Endometrial microvascular endothelial cells (primary cell): ENCODE measurements around the gene HLA-DMB. TPM values are rescaled to one million over a fixed set of nuclear protein-coding genes. Genes with fewer than 3 reads are reported as not detected.
"Not testable (repeated sequence)": the region's sequence is repeated elsewhere in the genome, so short reads cannot be mapped to it uniquely, and the experiment has no call there.

Experiments used
- in situ Hi-C: cut with HindIII; loops from 2 replicates; pipeline ENCODE4 v1.10.0; 2017; ENCODE audit warnings: low sequenced_read_pairs, low pct_unique_long_range_greater_than_20kb; ENCODE audit errors: inconsistent ontology term
- total RNA-seq: library from RNA; depleted of rRNA; stranded (reverse); fragments of >200 nt; gene quantifications from one replicate; pipeline ENCODE4 v1.2.3, GENCODE V29; 2015; ENCODE audit errors: inconsistent ontology term

HLA-DMB gene
- total RNA-seq, 1 donor from 2014 or later = 3.3 TPM

- in situ Hi-C loops = no loop called here
These were observed 14.4 kb upstream of the HLA-DMB start for GRCh38 chr6:32954986-32955802.

GRCh38 chr6:32954267-32954666 is 13.4 kb upstream of the HLA-DMB start:
- in situ Hi-C loops = no loop called here

GRCh38 chr6:32953775-32954174 is 12.9 kb upstream of the HLA-DMB start:
- in situ Hi-C loops = no loop called here

- in situ Hi-C loops = no loop called here
These were observed 12.2 kb upstream of the HLA-DMB start, which contains the start of gene HLA-DMA for GRCh38 chr6:32952817-32953739. HLA-DMA (minus strand) TSS chr6:32953097; CDS start chr6:32953036, 61 bp downstream.

- in situ Hi-C loops = no loop called here
These were observed 9.6 kb upstream of the HLA-DMB start for GRCh38 chr6:32950449-32950848.

- in situ Hi-C loops = no loop called here
These were observed 9.2 kb upstream of the HLA-DMB start for GRCh38 chr6:32950010-32950409.

GRCh38 chr6:32949113-32949512 is 8.3 kb upstream of the HLA-DMB start:
- in situ Hi-C loops = no loop called here

- in situ Hi-C loops = no loop called here
These were observed 7.0 kb upstream of the HLA-DMB start for GRCh38 chr6:32947552-32948465.

- in situ Hi-C loops = no loop called here
These were observed 6.1 kb upstream of the HLA-DMB start for GRCh38 chr6:32946893-32947292.

- in situ Hi-C loops = no loop called here
These were observed 5.1 kb upstream of the HLA-DMB start for GRCh38 chr6:32945953-32946352.

GRCh38 chr6:32945108-32945760 is 4.4 kb upstream of the HLA-DMB start:
- in situ Hi-C loops = no loop called here

GRCh38 chr6:32943864-32944649 is 3.2 kb upstream of the HLA-DMB start:
- in situ Hi-C loops = no loop called here

GRCh38 chr6:32942555-32943123 is 1.8 kb upstream of the HLA-DMB start:
- in situ Hi-C loops = not testable (repeated sequence)

- in situ Hi-C loops = no loop called here
These were observed 463 bp upstream of the HLA-DMB start for GRCh38 chr6:32941214-32941768.

GRCh38 chr6:32938494-32938893 is 2.3 kb downstream of the HLA-DMB start:
- in situ Hi-C loops = no loop called here

GRCh38 chr6:32937230-32937633 is 3.6 kb downstream of the HLA-DMB start:
- in situ Hi-C loops = no loop called here
